Measurements from ENCODE around the gene KCNJ4. TPM values are rescaled to one million over a fixed set of nuclear protein-coding genes. Genes with fewer than 3 reads are reported as not detected.

The KCNJ4 gene
- total RNA-seq, 1 donor from 2014 or later: 1.7 TPM

DNA sequence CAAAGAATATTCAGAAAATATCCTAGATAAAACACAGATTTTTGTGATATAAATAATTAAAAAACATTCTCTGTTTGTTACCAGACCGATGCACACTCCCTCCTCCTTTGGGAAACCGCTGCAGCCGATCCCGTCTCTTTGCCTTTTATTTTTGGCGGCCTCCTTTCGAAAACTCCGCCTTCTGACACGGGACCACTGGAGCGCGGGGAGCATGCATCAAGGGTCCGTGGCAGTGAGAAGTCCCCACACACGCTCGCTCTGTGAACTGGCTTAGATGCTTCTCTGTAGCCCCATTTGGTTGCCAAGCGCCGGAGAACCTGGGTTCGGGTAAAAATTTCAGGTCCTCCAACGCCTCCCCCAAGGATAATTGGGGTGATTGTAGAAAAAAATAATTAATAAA, 34.1 kb upstream of the KCNJ4 start:
- H3K9me3 Mint-ChIP-seq (ENCODE audit: low read depth): no peaks in the 10 kb centered on the region
- no peaks in the 10 kb centered on the region for H3K27me3 Mint-ChIP-seq
- peaks cover 54% of the 10 kb centered on the region for H3K36me3 Mint-ChIP-seq (ENCODE audit: insufficient read depth)
- TF ChIP-seq, protein P1, sequence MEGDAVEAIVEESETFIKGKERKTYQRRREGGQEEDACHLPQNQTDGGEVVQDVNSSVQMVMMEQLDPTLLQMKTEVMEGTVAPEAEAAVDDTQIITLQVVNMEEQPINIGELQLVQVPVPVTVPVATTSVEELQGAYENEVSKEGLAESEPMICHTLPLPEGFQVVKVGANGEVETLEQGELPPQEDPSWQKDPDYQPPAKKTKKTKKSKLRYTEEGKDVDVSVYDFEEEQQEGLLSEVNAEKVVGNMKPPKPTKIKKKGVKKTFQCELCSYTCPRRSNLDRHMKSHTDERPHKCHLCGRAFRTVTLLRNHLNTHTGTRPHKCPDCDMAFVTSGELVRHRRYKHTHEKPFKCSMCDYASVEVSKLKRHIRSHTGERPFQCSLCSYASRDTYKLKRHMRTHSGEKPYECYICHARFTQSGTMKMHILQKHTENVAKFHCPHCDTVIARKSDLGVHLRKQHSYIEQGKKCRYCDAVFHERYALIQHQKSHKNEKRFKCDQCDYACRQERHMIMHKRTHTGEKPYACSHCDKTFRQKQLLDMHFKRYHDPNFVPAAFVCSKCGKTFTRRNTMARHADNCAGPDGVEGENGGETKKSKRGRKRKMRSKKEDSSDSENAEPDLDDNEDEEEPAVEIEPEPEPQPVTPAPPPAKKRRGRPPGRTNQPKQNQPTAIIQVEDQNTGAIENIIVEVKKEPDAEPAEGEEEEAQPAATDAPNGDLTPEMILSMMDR (IDR thresholded peaks at IDR 0.05; ENCODE audit: unreplicated experiment): no peak
- DNase-seq (ENCODE audit: low spot score, unreplicated experiment): no peak
- no peak overlapping the region for H3K4me3 Mint-ChIP-seq (ENCODE audit: low read depth)
- H3K4me1 Mint-ChIP-seq (ENCODE audit: low read depth): no peaks in the 10 kb centered on the region
- no peak overlapping the region for H3K27ac Mint-ChIP-seq

DNA sequence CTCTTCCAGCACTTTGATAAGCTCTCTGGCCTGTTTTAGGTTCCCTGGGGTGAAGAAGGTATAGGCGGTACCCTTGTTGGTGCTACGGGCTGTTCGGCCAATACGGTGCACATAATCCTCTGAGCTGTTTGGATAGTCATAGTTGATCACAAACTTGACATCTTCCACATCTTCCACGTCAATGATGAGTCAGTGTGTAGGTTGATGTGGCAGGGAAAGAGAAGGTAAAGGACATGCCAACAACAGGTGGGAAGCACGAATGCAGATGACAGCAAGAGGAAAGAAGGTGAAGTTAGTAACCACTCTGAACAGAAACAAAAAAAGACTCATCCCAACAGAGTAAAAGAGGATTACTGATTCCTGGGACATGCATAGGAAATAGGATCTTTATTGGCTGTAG, 32.9 kb upstream of the KCNJ4 start:
- Mint-ChIP-seq H3K27ac (peak overlapping the region; percentile 64), H3K4me1 (ENCODE audit: low read depth) (no peaks in the 10 kb centered on the region), H3K36me3 (ENCODE audit: insufficient read depth) (peaks cover 55% of the 10 kb centered on the region), H3K4me3 (ENCODE audit: low read depth) (no peak overlapping the region), H3K9me3 (ENCODE audit: low read depth) (no peaks in the 10 kb centered on the region), H3K27me3 (no peaks in the 10 kb centered on the region)
- TF ChIP-seq, protein P1 (IDR thresholded peaks at IDR 0.05; ENCODE audit: unreplicated experiment): no peak
- DNase-seq (ENCODE audit: low spot score, unreplicated experiment): no peak

DNA sequence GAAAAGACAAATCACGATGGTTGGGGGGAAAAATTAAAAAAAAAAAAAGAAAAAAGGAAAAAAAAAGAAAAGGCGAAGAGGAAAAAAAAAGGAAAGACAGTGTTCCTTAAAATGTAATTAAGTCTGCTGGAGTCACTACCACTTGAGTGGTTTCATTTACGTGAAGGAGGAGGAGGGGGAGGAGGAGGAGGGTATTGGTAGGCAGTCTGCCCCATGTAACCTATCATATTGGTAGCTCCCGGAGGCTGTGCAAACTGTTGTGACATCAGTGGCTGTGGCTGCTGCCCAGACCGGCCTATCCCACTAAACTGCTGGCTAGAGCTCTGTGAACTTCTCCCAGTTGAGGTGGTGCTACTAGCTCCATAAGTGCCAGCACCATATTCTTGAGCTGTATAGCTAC, 30.8 kb upstream of the KCNJ4 start:
- Mint-ChIP-seq H3K27me3 (no peaks in the 10 kb centered on the region), H3K9me3 (ENCODE audit: low read depth) (no peaks in the 10 kb centered on the region), H3K4me1 (ENCODE audit: low read depth) (no peaks in the 10 kb centered on the region), H3K4me3 (ENCODE audit: low read depth) (no peak overlapping the region), H3K27ac (peak overlapping the region; percentile 13), H3K36me3 (ENCODE audit: insufficient read depth) (peaks cover 65% of the 10 kb centered on the region)
- no peak for DNase-seq (ENCODE audit: low spot score, unreplicated experiment)
- TF ChIP-seq, protein P1 (IDR thresholded peaks at IDR 0.05; ENCODE audit: unreplicated experiment): no peak

DNA sequence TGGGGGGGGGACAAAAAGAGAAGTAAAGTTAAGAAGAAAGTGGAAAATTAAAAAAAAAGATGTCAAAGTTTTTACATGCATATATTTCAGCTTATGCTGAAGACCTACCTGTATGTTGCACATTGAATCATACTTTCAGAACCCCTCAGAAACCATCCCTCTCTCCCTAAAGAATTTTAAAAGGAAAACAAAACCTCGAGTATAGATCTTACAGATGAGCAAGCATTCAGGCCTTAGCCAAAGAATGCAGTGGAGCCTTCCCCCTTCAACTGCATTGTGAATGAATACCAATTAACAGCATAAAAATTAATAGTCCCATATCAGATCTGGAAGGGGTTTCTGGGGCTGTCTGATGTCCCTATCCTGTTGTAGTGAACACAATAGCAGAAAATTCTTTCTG, 29.2 kb upstream of the KCNJ4 start:
- Mint-ChIP-seq H3K4me1 (ENCODE audit: low read depth) (peaks cover 3% of the 10 kb centered on the region), H3K4me3 (ENCODE audit: low read depth) (no peak overlapping the region), H3K36me3 (ENCODE audit: insufficient read depth) (peaks cover 51% of the 10 kb centered on the region), H3K27ac (peak overlapping the region; percentile 20), H3K9me3 (ENCODE audit: low read depth) (no peaks in the 10 kb centered on the region), H3K27me3 (no peaks in the 10 kb centered on the region)
- no peak for DNase-seq (ENCODE audit: low spot score, unreplicated experiment)
- TF ChIP-seq, protein P1 (IDR thresholded peaks at IDR 0.05; ENCODE audit: unreplicated experiment): no peak

DNA sequence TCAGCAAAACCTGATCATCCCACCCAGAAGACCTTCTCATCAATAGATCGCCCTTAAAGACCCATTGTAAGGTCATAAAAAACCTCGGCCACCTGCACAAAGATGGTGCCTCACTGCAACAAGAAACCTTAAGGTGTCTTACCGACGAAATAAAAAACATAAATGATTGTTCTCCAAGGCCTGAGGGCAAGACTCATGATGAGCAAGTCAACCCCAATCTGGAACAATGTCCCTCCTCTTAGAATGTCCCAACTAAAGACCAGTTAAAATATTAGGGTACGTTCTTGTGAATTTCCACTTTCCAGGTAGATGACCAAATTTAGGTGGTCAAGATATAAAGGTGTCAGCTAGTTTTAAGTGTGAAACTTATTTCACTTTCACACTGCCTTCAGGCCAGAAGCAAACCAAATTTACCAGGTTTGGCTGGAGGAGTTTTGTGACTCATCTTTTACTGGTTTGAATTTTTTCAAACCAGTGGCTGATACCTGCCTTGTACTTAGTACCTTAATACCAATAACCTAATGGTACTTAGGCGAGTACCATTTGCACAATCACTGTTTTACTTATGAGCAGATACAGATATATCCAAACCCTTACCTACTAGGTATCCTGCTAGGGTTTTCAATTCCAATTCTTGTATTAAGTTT, 27.8 kb upstream of the KCNJ4 start:
- no peak overlapping the region for H3K4me3 Mint-ChIP-seq (ENCODE audit: low read depth)
- peaks cover 43% of the 10 kb centered on the region for H3K36me3 Mint-ChIP-seq (ENCODE audit: insufficient read depth)
- H3K9me3 Mint-ChIP-seq (ENCODE audit: low read depth): no peaks in the 10 kb centered on the region
- H3K4me1 Mint-ChIP-seq (ENCODE audit: low read depth): peaks cover 4% of the 10 kb centered on the region
- TF ChIP-seq, protein P1 (IDR thresholded peaks at IDR 0.05; ENCODE audit: unreplicated experiment): no peak
- no peak for DNase-seq (ENCODE audit: low spot score, unreplicated experiment)
- no peaks in the 10 kb centered on the region for H3K27me3 Mint-ChIP-seq
- no peak overlapping the region for H3K27ac Mint-ChIP-seq

Measured in progenitor cell of endocrine pancreas (in vitro differentiated cells).